ENCODE measurements around the gene RBP2. TPM values are rescaled to one million over a fixed set of nuclear protein-coding genes. Genes with fewer than 3 reads are reported as not detected.

The RBP2 gene
- total RNA-seq, 2 experiments from 2014 or later: not detected

GRCh38 chr3:139505829-139506386, 29.6 kb upstream of the RBP2 start:
- Mint-ChIP-seq H3K27me3 (no peaks in the 10 kb centered on the region), H3K4me3 (no peak overlapping the region), H3K36me3 (no peaks in the 10 kb centered on the region), H3K9me3 (no peaks in the 10 kb centered on the region), H3K4me1 (no peaks in the 10 kb centered on the region), H3K27ac (no peak overlapping the region)
- no peak for DNase-seq

GRCh38 chr3:139499536-139499935, 23.2 kb upstream of the RBP2 start:
- Mint-ChIP-seq H3K4me3 (no peak overlapping the region), H3K27me3 (peaks cover 5% of the 10 kb centered on the region), H3K36me3 (peaks cover 12% of the 10 kb centered on the region), H3K9me3 (peaks cover 6% of the 10 kb centered on the region), H3K4me1 (no peaks in the 10 kb centered on the region), H3K27ac (no peak overlapping the region)
- no peak for DNase-seq

- Mint-ChIP-seq H3K4me1 (no peaks in the 10 kb centered on the region), H3K4me3 (no peak overlapping the region), H3K36me3 (peaks cover 27% of the 10 kb centered on the region), H3K27ac (no peak overlapping the region), H3K27me3 (peaks cover 5% of the 10 kb centered on the region), H3K9me3 (peaks cover 16% of the 10 kb centered on the region)
- no peak for DNase-seq
Measured at GRCh38 chr3:139493826-139494385, 17.6 kb upstream of the RBP2 start.

DNA sequence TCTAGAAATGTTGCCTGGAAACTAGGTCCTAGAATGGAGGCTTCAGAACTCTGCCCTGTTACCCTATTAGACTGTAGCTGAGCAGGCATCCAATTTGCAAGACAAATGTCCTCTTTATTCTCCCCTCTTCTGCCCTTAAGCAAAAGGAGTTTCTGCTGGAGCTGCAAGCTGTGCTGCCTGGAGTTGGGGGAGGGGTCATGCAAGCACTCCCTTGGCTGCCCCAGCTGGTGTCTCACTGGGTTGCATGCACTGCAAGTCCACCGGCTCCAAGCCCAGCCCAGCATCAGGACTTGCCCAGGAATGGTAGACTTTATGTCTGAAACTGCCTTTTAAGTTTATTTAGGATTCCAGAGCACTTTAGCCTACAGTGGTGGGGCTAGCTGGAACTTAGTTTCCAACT, 15.7 kb upstream of the RBP2 start:
- Mint-ChIP-seq H3K4me3 (no peak overlapping the region), H3K9me3 (peaks cover 24% of the 10 kb centered on the region), H3K4me1 (no peaks in the 10 kb centered on the region), H3K27ac (no peak overlapping the region), H3K36me3 (peaks cover 29% of the 10 kb centered on the region), H3K27me3 (no peaks in the 10 kb centered on the region)
- no peak for DNase-seq

DNA sequence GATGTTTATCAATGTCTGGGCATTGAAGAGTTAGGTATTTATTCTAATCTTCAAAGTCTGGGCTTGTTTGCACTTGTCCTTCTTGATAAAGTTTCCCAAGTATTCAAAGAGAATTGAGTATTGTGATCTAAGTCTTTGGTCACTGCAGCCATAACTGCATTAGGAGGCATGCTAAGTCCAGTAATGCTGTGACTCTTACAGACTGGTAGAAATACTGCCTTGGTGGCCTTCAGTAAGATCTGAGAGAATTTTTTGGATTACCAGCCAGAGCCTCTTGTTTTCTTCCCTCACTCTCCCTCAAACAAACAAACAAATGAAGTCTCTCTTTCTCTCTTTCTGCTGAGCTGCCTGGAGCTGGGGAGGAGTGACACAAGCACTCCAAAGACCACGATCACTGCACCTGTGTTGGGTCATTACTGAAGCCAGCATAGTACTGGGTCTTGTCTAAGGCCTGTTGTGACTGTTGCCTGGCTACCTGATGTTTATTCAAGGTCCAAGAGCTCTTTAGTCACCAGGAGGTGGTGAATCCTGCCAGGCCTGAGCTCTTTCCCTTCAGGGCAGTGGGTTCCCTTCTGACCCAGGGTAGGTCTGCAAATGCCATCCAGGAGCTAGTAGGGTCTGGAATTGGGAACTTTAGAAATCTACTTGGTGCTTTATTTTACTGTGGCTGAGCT, 14.8 kb upstream of the RBP2 start:
- Mint-ChIP-seq H3K4me1 (no peaks in the 10 kb centered on the region), H3K9me3 (peaks cover 22% of the 10 kb centered on the region), H3K4me3 (no peak overlapping the region), H3K27me3 (no peaks in the 10 kb centered on the region), H3K36me3 (peaks cover 27% of the 10 kb centered on the region), H3K27ac (no peak overlapping the region)
- DNase-seq: no peak

GRCh38 chr3:139482206-139482605, 5.9 kb upstream of the RBP2 start:
- H3K9me3 Mint-ChIP-seq: no peaks in the 10 kb centered on the region
- no peaks in the 10 kb centered on the region for H3K4me1 Mint-ChIP-seq
- H3K27ac Mint-ChIP-seq: no peak overlapping the region

GRCh38 chr3:139481116-139481515, 4.8 kb upstream of the RBP2 start:
- H3K4me1 Mint-ChIP-seq: no peaks in the 10 kb centered on the region
- H3K27ac Mint-ChIP-seq: no peak overlapping the region
- no peak overlapping the region for H3K4me3 Mint-ChIP-seq
- no peaks in the 10 kb centered on the region for H3K27me3 Mint-ChIP-seq
- no peak for DNase-seq
- no peaks in the 10 kb centered on the region for H3K9me3 Mint-ChIP-seq
- no peaks in the 10 kb centered on the region for H3K36me3 Mint-ChIP-seq

More at GRCh38 chr3:139482206-139482605, 5.9 kb upstream of the RBP2 start:
- Mint-ChIP-seq H3K4me3 (no peak overlapping the region), H3K27me3 (no peaks in the 10 kb centered on the region), H3K36me3 (no peaks in the 10 kb centered on the region)
- no peak for DNase-seq

- Mint-ChIP-seq H3K4me1 (no peaks in the 10 kb centered on the region), H3K4me3 (no peak overlapping the region), H3K27me3 (no peaks in the 10 kb centered on the region), H3K36me3 (no peaks in the 10 kb centered on the region), H3K27ac (no peak overlapping the region), H3K9me3 (no peaks in the 10 kb centered on the region)
- DNase-seq: no peak
Measured at GRCh38 chr3:139480585-139480984, 4.3 kb upstream of the RBP2 start.

GRCh38 chr3:139477710-139478640, 1.7 kb upstream of the RBP2 start:
- Mint-ChIP-seq H3K9me3 (no peaks in the 10 kb centered on the region), H3K4me3 (no peak overlapping the region), H3K4me1 (no peaks in the 10 kb centered on the region), H3K36me3 (no peaks in the 10 kb centered on the region), H3K27me3 (no peaks in the 10 kb centered on the region), H3K27ac (no peak overlapping the region)
- DNase-seq: no peak

- Mint-ChIP-seq H3K4me3 (no peak overlapping the region), H3K9me3 (no peaks in the 10 kb centered on the region), H3K27ac (no peak overlapping the region), H3K4me1 (no peaks in the 10 kb centered on the region), H3K27me3 (no peaks in the 10 kb centered on the region), H3K36me3 (no peaks in the 10 kb centered on the region)
- DNase-seq: no peak
Measured at GRCh38 chr3:139473155-139473771, 3.1 kb downstream of the RBP2 start.

GRCh38 chr3:139472380-139473010, 3.8 kb downstream of the RBP2 start:
- no peaks in the 10 kb centered on the region for H3K27me3 Mint-ChIP-seq
- no peaks in the 10 kb centered on the region for H3K4me1 Mint-ChIP-seq
- no peak overlapping the region for H3K27ac Mint-ChIP-seq
- H3K36me3 Mint-ChIP-seq: no peaks in the 10 kb centered on the region
- DNase-seq: no peak
- H3K9me3 Mint-ChIP-seq: no peaks in the 10 kb centered on the region
- H3K4me3 Mint-ChIP-seq: no peak overlapping the region

DNA sequence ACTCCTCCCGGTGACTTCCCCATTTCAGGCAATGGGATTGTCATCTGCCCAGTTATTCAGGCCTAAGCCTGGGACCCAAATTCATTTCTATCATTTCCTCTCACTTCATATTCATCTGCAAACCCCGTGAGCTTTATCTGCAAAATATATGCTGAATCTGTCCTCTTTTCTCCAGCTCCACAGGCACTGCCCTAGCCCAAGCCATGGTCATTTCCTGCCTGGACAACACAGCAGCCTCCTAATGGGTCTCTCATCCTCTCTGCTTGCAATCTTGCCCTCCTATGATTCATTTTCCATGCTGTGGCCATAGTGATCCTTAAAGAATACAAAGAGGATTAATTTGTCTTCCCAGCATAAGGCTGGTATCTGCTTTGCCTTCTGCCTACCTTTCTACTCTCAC, 6.1 kb downstream of the RBP2 start:
- H3K27ac Mint-ChIP-seq: no peak overlapping the region
- DNase-seq: no peak
- no peaks in the 10 kb centered on the region for H3K4me1 Mint-ChIP-seq
- H3K27me3 Mint-ChIP-seq: no peaks in the 10 kb centered on the region
- H3K36me3 Mint-ChIP-seq: no peaks in the 10 kb centered on the region
- no peak overlapping the region for H3K4me3 Mint-ChIP-seq
- H3K9me3 Mint-ChIP-seq: no peaks in the 10 kb centered on the region

DNA sequence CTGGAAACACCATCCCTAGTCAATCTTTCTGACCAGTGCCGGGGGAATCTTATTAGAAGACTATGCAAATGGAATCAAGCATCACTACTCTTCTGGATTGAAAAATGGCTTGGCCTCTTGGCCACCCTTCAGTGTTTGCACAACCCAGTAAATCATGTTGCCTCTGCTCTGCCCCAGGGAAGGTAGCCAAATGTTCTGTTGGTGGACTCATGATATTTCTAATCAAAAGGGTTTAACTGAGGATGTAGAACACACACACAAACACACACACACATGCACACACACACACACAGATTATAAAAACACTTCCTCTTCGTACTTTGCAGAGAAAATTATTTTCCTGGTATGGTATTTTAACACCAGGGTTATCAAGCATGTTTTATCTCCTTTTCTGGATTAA, 7.9 kb downstream of the RBP2 start:
- no peaks in the 10 kb centered on the region for H3K36me3 Mint-ChIP-seq
- H3K9me3 Mint-ChIP-seq: no peaks in the 10 kb centered on the region
- H3K27ac Mint-ChIP-seq: no peak overlapping the region
- H3K4me1 Mint-ChIP-seq: no peaks in the 10 kb centered on the region
- H3K4me3 Mint-ChIP-seq: no peak overlapping the region
- H3K27me3 Mint-ChIP-seq: no peaks in the 10 kb centered on the region
- no peak for DNase-seq

- Mint-ChIP-seq H3K27ac (no peak overlapping the region), H3K27me3 (no peaks in the 10 kb centered on the region), H3K36me3 (no peaks in the 10 kb centered on the region)
Measured at GRCh38 chr3:139466360-139466759, 10.0 kb downstream of the RBP2 start.

More at GRCh38 chr3:139466360-139466759, 10.0 kb downstream of the RBP2 start:
- no peaks in the 10 kb centered on the region for H3K4me1 Mint-ChIP-seq
- no peaks in the 10 kb centered on the region for H3K9me3 Mint-ChIP-seq
- H3K4me3 Mint-ChIP-seq: no peak overlapping the region
- no peak for DNase-seq

Measured in activated naive CD8-positive, alpha-beta T cell treated with anti-CD3 and anti-CD28 coated beads for 36 hours (primary cell).